Stimulated activated CD4-positive, alpha-beta T cell treated with anti-CD3 and anti-CD28 coated beads, Interleukin-4, amount 100 ng/mL, for 48 hours (primary cell): Measurements from ENCODE around the gene PLEKHA6.

Experiments used
- DNase-seq, 2 donors: peaks; one replicate each; pipeline ENCODE4 v3.0.0-alpha.2; 2020; ENCODE audit warnings: low read depth in 2 of 2

The PLEKHA6 gene

GRCh38 chr1:204192046-204192445 is 167.7 kb downstream of the PLEKHA6 start:
- DNase-seq: no peak

GRCh38 chr1:204191456-204191855 is 168.3 kb downstream of the PLEKHA6 start:
- DNase-seq: no peak

- DNase-seq: no peak
Observed at GRCh38 chr1:204190212-204191211, 169.2 kb downstream of the PLEKHA6 start.

GRCh38 chr1:204188959-204189639 is 170.6 kb downstream of the PLEKHA6 start:
- DNase-seq: no peak

GRCh38 chr1:204186597-204186996 is 173.1 kb downstream of the PLEKHA6 start:
- no peak for DNase-seq

- no peak for DNase-seq
Observed at GRCh38 chr1:204181116-204181515, 178.6 kb downstream of the PLEKHA6 start.

GRCh38 chr1:204180133-204180532 is 179.6 kb downstream of the PLEKHA6 start:
- no peak for DNase-seq

GRCh38 chr1:204178487-204179281 is 181.0 kb downstream of the PLEKHA6 start:
- DNase-seq: no peak

GRCh38 chr1:204177133-204177532 is 182.6 kb downstream of the PLEKHA6 start:
- DNase-seq: no peak

- DNase-seq: no peak
Observed at GRCh38 chr1:204176049-204176448, 183.7 kb downstream of the PLEKHA6 start.

GRCh38 chr1:204174958-204175357 is 184.8 kb downstream of the PLEKHA6 start:
- no peak for DNase-seq

GRCh38 chr1:204172404-204173029 is 187.2 kb downstream of the PLEKHA6 start:
- no peak for DNase-seq

- no peak for DNase-seq
Observed at GRCh38 chr1:204171751-204172178, 188.0 kb downstream of the PLEKHA6 start.

GRCh38 chr1:204170494-204171155 is 189.1 kb downstream of the PLEKHA6 start:
- DNase-seq: no peak

- DNase-seq: no peak
Observed at GRCh38 chr1:204169858-204170257, 189.9 kb downstream of the PLEKHA6 start.
